CD4-positive, alpha-beta T cell treated with Interleukin-2 at 100 ng/mL for 4 hours (primary cell): Measurements from ENCODE around the gene NOTCH4.
A peak's percentile ranks its signal among the peaks of the same experiment; 100 is the strongest.
"Not testable (repeated sequence)": the region's sequence is repeated elsewhere in the genome, so short reads cannot be mapped to it uniquely, and the experiment has no call there.

Source experiments
- DNase-seq: peaks from one replicate; pipeline ENCODE4 v3.0.0-alpha.2; 2020; ENCODE audit warnings: low spot score

Gene NOTCH4

DNA sequence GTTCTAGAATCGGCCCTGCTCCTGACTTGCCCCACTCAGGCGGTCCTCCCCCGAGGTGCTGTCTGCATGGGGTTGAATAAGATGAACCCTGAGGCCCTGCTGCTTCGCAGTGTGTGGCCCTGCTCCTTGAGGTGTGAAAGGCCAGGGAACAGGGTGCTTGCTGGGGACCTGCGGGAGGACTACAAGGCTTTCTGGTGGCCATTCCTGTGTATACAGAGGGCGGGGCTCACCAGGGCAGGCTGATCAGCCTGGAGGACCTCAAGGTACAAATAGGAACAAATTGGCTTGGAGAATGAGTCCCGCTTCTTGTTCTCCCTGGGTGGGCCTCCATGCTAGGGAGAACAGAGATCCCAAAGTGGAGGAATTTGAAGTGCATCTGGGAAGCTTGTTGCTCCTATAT, 5.7 kb downstream of the NOTCH4 start:
- DNase-seq = no peak

DNA sequence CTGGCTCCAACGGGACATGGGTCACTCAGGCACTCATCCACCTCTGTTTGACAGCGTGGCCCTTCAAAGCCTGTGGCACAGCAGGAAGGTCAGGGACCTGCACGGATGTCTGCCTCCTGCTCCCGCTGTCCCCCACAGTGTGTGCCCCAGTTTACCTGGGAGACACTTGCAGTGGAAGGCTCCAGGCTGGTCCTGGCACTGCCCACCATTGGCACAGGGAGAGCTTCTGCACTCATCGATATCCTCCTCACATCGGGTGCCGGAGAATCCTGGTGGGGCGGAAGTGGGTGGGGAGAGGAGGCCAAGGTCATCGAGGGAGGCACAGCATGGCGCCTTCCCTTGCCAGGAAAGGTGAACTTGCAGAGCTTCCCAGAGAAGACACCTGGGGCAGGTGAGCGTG, 6.9 kb downstream of the NOTCH4 start:
- DNase-seq = no peak

DNA sequence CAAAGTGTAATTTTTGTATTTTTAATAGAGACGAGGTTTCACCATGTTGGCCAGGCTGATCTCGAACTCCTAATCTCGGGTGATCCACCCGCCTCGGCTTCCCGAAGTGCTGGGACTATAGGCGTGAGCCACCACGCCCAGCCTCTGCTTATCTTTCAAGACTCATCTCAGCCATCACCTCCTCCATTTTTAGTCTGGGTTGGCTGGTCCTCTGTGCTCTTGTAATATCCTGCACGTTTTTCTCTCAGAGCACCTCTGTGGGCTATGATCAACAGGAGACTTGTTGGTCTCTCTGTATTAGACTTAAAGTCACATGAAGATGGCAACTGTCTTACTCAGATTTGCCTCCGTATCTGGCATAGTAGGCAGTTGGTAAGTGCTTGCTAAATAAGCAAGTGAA, 7.6 kb downstream of the NOTCH4 start:
- DNase-seq = no peak

DNA sequence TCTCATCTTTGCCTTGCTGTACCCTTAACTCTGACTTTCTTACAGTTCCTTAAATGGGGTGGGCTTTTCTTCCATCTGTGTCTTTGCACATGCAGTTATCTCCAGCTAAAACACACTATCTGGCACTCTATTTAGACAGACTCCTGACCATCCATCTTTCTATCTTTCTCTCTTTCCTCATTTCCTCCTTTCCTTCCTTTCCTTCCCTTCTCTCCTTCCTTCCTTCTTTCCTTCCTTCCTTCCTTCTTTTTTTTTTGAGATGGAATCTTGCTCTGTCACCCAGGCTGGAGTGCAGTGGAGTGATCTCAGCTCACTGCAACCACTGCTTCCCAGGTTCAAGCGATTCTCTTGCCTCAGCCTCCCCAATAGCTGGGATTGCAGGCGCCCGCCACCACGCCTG, 8.2 kb downstream of the NOTCH4 start:
- no peak for DNase-seq

DNA sequence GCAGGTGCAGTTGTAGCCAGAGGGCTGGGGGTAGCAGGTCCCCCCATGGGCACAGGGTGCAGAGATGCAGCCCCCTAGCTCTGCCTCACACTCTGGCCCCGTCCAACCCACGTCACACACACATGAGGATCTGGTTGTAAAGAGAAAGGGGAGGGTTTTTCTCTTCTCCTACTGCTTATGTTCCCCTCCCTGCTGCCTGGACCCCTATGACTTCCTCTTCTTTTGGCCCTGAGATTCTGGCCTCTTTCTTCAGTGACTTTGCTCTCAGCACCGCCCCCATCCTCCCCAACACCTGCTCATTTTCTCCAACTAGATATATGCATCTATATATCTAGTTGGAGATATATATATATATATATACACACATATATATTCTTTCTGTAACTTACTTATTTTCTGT, 9.7 kb downstream of the NOTCH4 start:
- no peak for DNase-seq

DNA sequence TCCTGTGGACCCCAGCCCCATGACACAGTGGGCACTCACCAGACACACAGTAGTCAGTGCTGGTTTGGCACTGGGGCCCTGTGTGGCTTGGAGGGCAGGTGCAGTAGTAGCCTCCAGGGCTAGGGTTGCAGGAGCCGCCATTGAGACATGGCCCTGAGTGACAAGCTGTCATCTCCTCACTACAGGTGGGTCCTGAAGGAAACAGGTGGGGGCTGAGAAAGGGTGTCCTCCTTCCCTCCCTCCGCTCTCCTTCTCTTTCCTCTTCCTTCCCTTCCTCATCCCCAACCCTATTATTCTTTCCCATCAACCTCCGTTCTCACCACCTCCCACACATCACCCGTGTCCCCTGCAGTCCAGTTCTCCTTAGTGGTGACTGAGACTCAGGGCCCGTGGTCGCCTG, 10.2 kb downstream of the NOTCH4 start:
- no peak for DNase-seq

DNA sequence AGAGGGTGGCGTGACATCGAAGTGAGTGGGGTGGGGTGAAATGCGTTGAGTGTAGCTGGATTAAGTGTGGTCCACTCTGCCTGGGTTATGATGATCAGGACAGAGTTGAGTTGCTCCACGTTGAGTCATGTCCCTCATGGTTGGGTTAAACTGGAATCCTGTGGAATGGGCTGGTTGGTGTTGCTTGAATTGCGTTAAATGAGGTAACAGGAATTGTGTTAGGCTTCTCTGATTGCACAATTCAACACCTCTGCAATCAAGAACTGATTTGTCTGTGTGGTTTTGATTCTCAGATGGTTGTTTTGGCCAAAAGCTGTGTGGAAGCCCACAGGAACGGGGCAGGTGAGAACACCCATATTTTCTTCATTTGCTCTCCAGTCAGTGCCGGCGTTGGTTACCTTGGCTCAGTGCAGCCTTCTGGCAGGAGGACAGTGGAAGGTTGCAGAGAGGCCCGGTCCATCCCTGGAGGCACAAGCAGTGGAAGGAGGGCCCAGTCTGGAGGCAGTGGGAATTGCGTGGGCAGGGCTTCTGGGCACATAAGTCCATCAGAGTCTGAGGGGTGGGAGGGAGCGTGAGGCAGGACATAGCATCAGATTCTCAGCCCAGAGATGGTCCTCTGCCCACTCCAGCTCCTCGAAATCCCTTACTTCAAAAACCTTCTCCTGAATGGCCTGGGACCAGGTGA, 11.6 kb downstream of the NOTCH4 start:
- no peak for DNase-seq

DNA sequence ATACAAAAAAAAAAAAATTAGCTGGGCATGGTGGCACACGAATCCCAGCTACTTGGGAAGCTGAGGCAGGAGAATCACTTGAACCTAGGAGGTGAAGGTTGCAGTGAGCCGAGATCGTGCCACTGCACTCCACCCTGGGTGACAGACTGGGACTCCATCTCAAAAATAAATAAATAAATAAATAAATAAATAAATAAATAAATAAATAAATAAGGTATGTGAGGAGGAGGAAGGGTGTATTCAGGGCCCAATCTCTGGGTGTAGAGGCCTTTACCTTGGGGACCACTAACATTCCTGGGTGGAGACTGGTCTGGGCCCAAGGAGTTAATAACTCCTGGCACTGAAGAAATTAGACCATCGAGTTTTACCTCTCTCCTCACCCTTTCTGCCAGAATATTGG, 12.4 kb downstream of the NOTCH4 start:
- not testable (repeated sequence) for DNase-seq

DNA sequence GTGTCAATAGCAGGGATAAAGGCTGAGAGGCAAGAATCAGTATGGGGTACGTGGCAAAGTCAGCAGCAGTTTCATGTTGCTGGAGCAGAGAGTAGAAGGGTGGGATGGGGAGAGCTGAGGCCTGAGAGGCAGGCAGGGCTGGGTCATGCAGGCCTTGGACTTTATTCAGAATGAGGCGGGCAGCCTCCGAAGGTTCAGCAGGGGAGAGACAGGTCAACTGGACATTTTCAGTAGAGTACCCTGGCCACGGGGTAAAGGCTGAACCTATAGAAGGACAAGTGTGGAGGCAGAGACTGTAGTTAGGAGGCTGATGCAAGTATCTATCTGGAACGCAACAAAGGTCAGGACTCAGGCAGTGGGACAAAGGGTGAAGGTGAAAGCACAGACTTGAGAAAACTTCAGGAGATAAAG, 13.7 kb downstream of the NOTCH4 start:
- DNase-seq = no peak

DNA sequence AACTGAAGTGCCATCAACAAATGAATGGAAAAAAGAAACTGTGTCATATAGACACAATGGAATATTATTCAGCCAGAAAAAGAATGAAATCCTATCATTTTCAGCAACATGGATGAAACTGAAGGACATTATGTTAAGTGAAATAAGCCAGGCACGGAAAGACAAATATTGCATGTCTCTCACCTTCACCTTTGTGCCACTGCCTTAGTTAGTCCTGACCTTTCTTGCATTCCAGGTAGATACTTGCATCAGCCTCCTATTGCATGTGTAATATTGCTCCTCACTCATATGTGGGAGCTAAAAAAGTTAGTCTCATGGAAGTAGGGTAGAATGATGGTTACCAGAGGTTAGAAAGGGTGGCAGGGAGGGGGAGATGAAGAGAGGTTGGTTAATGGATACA, 14.9 kb downstream of the NOTCH4 start:
- DNase-seq = no peak

DNA sequence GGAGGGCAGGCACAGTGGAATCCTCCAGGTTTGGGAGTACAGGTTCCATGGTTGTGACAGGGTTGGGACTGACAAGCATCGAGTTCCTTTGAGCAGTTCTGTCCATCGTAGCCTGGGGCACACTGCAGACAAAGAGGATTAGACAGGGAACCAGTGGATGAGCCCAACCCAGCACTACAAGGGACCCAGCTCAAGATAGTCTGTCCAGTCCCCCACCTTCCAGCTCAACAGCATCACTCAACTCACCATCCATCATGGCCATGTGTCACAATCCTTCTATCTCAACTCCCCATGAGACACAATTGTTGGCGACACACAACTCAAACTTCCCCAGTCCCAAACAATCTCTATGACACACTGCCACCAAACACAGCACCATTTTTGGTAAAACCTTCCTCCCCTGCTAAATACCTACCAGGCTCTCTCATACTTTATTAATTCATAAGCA, 19.6 kb downstream of the NOTCH4 start:
- no peak for DNase-seq

DNA sequence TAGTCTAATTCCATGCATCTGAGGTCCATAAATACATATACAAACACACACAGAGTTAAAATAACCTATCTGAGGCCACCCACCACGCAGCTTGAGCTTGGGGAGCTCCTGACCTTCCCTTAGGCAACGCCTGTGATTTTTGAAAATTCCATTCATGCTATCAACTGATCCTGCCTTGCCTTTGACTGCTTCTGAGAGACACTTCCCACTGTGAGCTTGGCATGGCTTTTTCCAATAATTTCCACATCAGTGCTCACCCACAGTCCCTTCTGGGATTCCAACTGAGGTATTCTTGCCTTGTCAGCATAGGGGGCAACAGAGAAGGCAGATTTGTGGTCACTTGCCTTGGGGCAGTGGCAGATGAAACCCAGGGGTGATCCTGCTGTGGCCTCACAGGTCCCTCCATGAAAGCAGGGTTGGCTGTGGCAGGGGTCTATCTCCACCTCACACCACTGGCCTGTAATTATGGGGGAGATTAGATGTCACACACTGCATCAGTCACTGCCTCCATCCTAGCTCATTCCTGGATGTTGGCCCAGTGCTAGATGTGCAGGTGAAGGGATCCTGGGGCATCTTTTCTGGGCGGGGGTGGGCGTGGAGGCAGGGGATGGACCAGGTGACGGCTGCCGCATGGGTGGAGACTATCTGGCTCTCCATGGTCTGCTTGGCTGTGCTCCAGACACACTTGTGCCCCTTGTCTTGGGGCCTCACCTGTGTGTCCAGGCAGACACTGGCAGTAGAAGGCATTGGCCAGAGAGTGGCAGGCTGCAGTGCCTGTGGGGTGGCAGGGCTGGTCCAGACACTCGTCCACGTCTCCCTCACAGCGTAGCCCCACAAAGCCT, 20.2 kb downstream of the NOTCH4 start:
- no peak for DNase-seq

DNA sequence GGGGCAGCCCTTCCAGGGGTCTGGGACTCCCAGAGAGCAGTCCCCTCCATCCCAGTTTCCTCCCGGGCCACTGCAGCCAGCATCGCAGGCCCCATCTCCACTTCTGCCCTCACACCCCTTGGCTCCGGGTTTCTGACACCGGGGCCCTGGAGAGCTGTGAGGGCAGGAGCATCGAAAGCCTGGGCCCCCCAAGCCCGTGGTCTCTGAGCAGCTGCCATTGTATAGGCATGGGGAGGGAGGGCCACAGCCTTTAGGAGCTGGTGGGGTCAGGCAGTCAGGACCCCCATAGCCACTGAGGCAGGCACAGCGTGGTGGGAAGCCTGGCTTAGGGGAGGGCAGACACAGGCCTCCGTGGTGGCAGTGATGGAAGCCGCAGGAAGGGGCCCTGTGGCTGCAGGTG, 21.7 kb downstream of the NOTCH4 start:
- DNase-seq = no peak

DNA sequence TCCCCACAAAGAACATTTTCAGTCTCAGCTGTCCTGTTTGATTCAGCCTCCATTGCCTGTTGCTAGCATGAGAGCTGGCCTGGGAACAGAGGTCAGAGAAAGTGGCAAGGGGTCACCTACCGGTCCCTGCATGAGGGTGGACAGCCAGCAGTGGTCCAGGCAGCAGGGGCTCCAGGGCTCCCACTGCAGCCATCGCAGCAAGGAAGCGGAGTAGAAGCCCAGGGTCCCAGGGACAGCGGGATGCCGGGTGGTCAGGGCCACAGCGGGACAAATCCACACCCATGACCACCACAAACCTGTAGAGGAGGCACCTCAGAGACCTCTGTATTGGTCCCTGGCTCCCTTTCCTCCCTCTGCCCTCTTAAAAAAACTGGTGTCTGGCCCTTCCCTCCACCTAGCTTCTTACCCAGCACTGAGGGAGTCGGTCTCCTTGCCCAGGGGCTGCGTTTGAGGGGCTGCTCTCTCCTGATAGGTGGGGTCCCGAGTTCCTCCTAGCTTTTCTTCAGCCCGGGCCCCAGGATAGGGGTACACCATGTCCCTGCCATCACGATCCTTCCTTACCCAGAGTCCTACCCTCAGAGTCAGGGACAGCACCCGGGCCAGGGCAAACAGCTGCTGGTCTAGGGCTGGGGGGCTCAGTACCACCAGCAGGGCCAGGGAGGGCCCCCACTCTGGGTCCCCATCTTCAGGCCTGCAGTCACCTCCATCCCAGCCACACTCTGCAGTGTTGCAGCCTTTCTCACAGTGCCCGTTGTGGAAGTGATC, 23.0 kb downstream of the NOTCH4 start:
- DNase-seq = no peak

DNA sequence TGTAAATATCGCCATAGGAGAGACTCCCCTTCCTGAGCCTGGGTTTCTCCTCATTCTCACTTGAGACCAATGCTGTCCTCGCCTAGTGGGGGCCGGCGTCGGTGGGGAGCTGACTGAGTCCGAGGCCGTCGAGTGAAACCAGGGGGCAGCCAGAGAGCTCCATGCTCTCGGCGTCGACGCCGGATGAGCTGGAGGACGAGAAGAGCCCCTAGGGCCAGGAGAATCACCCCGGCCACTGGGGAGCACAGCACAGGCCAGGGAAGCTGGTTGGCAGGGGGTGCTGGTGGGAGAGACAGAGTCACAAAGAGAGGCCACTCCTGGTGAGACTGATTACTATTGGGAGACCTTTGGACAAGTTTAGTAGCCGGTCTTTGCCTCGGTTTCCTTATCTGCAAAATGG, 25.0 kb downstream of the NOTCH4 start:
- no peak for DNase-seq

DNA sequence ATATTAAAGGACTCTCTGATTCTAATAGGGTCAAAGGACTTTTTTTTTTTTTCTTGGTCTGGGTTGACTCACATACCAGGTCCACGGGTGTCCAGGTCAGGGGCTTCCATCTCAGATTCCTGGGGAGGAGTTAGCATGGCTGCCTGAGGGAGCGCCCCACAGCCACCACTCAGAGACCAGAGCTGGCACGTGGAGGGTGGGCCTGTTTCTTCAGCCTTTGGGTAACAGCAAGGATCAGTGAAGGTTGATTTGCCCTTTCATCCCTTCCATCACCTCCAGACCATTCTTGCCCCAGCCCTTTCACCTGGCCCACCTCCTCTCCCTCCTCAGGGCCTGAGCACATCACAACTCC, 25.5 kb downstream of the NOTCH4 start:
- DNase-seq = no peak

DNA sequence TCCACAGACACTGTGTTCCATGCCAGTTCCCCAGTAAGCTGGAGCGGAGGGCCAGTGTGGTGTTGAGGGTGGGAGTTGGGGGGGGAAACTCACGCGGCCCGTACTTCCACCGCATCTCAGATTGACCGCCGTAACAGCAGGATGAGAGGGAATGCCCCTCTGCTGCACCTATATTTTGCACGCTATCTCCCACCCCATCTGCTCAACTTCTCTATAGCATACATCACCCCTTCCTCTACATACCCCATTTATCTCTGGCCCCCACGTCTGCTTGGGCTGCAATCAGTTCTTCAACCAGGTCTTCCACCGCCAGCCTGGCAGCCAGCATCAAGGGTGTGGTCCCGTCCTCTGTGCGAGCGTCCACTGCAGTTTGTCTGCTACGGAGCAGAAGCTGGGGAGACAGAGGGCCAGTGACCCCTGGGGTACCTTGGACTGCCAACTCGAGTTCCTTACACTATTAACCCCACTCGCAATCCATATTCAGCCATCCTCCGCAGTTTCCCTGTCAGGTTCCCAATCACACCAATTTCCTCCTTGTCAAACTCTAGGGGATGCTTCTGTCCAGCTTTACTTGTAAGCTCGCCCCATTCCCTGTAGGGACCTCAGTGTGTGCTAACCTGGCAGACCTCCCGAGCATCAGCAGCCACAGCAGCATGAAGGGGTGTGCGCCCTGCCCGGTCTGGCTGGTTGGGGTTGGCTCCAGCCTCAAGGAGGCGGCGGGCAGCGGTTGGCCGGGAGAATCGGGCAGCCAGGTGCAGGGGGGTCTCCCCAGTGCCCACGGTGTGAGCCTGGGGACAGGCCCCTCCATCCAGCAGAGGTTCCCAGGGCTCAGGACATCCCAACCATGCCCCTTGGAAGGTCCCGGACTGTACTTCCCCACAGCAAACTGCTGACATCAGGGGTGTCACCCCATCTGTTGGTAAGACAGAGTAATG, 26.9 kb downstream of the NOTCH4 start:
- no peak for DNase-seq

DNA sequence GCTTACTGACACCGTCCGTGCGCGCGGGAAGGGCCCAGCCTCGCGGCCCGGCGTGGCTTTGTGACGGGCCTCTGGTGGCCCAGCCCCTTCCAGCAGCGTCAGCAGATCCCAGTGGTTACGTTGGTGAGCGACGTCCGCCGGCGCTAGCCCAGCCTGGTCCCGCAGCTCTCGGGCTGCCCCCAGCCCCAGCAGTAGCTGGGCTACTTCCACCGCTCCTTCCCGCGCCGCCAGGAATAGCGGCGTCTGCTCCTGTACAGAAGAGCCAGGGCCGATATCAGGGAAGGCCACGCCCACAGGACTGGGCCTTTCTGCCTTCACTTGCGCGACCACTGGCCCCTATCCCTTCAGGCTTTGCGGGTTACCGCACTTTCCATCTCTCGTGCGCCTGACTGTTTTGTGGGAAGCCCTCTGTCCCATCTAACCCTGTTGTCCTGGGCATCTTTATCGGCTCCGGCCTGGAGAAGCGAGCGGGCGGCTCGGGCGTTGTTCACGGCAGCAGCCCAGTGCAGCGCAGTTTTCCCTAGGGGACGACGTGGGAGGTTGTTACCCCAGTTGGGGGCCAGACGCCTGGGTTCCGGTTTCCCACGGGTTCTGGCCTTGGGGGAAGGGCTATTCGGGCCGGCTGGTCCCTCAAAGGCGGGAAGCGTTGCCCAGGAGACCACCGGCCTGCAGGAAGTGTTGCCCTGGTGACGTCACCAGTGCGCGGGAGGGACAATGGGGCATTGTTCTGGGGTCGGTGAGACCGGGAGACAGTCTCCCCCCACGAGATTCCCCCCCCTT, 27.8 kb downstream of the NOTCH4 start:
- peak; percentile 44 for DNase-seq

DNA sequence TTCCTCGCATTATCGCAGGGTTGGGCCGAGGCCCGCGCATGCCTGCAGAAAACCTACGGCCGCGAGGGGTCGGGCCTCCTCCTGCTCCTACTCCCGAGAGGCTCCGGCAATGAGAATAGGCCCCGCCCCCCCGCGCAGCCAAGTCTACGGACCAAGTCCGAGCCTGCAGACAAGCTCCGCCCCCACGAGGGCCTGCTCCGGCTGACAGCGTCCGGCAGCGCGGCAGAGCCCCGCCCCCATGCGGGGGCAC, 28.3 kb downstream of the NOTCH4 start:
- DNase-seq = peak; percentile 100

DNA sequence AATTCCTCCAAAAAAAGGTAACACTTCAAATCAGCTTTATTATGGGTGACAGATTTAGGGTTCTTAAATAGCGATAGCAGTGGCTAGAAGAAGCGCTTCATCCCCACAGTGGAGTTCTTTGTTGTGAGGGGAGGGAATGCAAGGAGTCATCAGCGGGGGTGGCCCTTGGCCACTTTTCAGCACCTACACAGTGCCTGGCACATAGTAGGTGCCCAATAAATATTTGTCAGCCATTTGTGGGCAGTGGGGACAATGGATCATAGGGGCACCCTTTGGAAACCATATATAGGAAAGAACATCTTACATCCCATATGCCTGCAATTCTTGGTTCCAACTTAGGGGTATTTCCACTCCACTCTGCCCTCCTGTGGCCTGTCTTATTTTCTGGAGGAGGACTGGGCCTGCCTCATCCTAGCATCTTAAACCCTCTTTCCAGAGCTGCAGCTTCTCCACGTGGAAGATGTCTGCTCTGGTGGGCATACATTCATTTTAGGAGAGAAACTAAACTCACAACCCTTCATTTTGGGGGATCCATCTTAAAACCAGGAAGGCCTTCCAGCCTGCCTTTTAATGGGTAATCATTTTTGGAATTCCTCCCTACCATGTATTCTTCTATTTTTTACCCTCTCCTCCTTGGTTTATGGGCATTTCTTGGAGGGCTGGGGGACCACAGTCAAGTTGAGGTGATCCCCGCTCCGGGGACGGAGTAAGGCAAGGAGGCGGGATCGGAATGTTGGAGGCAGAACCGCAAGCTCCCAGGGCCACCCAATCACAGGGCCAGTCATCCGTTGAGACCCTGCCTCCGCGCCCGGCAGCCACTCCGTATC, 28.8 kb downstream of the NOTCH4 start:
- peak; percentile 37 for DNase-seq
